ENCODE measurements around the gene BUB3. TPM values are rescaled to one million over a fixed set of nuclear protein-coding genes. Genes with fewer than 3 reads are reported as not detected.

BUB3 gene
- total and polyA plus RNA-seq, 2 of the 13 experiments (the other 11 are each of a cell fraction or from before 2014, with no cell fraction given) = 174 to 188 TPM

GRCh38 chr10:123154092-123154710, at the start of gene BUB3 (continued):
- TF ChIP-seq RNF219 (CRISPR knock-in tag; IDR thresholded peaks at IDR 0.05) (no peak), IRF2 (CRISPR knock-in tag; IDR thresholded peaks at IDR 0.05) (peak; percentile 96), ZNF24 (IDR thresholded peaks at IDR 0.05) (no peak), HNF4A (CRISPR knock-in tag; IDR thresholded peaks at IDR 0.05) (peak; percentile 31; the same call in 1 of the 2 replicates), RBAK (CRISPR knock-in tag; IDR thresholded peaks at IDR 0.05) (no peak), ZFX (CRISPR knock-in tag; IDR thresholded peaks at IDR 0.05; ENCODE audit: low read depth) (peak; percentile 60), KMT2A (CRISPR knock-in tag; IDR thresholded peaks at IDR 0.05) (no peak; the same call in 1 of the 2 replicates), ZNF430 (CRISPR knock-in tag; IDR thresholded peaks at IDR 0.05) (no peak), ELF1 (CRISPR knock-in tag; IDR thresholded peaks at IDR 0.05) (peak; percentile 92), UBTF (CRISPR knock-in tag; IDR thresholded peaks at IDR 0.05) (no peak), THRA (CRISPR knock-in tag; IDR thresholded peaks at IDR 0.05; ENCODE audit: borderline replicate concordance) (peak; percentile 11), ATAD3A (CRISPR knock-in tag; IDR thresholded peaks at IDR 0.05) (no peak), ZNF766 (CRISPR knock-in tag; IDR thresholded peaks at IDR 0.05; ENCODE audit: borderline replicate concordance) (0 out of 2 replicates have a peak, but pooled peaks have one; percentile 10), FOXP1 (IDR thresholded peaks at IDR 0.05) (no peak), FOXP1 (CRISPR knock-in tag; IDR thresholded peaks at IDR 0.05) (no peak), WIZ (CRISPR knock-in tag; IDR thresholded peaks at IDR 0.05) (0 out of 2 replicates have a peak, but pooled peaks have one; percentile 25), TCF7L2 (IDR thresholded peaks at IDR 0.05; ENCODE audit: low read depth, low read length) (no peak), DNMT3B (CRISPR knock-in tag; conservative IDR thresholded peaks at IDR 0.05) (no peak), HNRNPH1 (optimal IDR thresholded peaks at IDR 0.05; ENCODE audit: low read depth, low read length) (no peak), FLYWCH1 (CRISPR knock-in tag; IDR thresholded peaks at IDR 0.05) (no peak), KLF15 (CRISPR knock-in tag; IDR thresholded peaks at IDR 0.05; ENCODE audit: borderline replicate concordance) (no peak), ZNF225 (CRISPR knock-in tag; IDR thresholded peaks at IDR 0.05) (no peak), SP1 (IDR thresholded peaks at IDR 0.05) (no peak), SP1 (CRISPR knock-in tag; IDR thresholded peaks at IDR 0.05) (peak; percentile 54; the same call in 1 of the 2 replicates)
- TF ChIP-seq, protein P1, sequence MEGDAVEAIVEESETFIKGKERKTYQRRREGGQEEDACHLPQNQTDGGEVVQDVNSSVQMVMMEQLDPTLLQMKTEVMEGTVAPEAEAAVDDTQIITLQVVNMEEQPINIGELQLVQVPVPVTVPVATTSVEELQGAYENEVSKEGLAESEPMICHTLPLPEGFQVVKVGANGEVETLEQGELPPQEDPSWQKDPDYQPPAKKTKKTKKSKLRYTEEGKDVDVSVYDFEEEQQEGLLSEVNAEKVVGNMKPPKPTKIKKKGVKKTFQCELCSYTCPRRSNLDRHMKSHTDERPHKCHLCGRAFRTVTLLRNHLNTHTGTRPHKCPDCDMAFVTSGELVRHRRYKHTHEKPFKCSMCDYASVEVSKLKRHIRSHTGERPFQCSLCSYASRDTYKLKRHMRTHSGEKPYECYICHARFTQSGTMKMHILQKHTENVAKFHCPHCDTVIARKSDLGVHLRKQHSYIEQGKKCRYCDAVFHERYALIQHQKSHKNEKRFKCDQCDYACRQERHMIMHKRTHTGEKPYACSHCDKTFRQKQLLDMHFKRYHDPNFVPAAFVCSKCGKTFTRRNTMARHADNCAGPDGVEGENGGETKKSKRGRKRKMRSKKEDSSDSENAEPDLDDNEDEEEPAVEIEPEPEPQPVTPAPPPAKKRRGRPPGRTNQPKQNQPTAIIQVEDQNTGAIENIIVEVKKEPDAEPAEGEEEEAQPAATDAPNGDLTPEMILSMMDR (CRISPR knock-in tag; IDR thresholded peaks at IDR 0.05) = 0 out of 2 replicates have a peak, but pooled peaks have one; percentile 3

All from HepG2 (cell line).